ENCODE data around the gene AFG3L2. TPM values are rescaled to one million over a fixed set of nuclear protein-coding genes. Genes with fewer than 3 reads are reported as not detected.

AFG3L2 gene
- total and polyA plus RNA-seq, 2 of the 13 experiments (the other 11 are each of a cell fraction or from before 2014, with no cell fraction given): 28.6 to 86.9 TPM

- TF ChIP-seq ZNF275 (CRISPR knock-in tag; IDR thresholded peaks at IDR 0.05; ENCODE audit: borderline replicate concordance) (no peak), ZNF382 (CRISPR knock-in tag; IDR thresholded peaks at IDR 0.05; ENCODE audit: borderline replicate concordance) (no peak), AFF4 (CRISPR knock-in tag; IDR thresholded peaks at IDR 0.05) (no peak), AHDC1 (CRISPR knock-in tag; IDR thresholded peaks at IDR 0.05; ENCODE audit: borderline replicate concordance) (0 out of 2 replicates have a peak, but pooled peaks have one; percentile 33), RERE (CRISPR knock-in tag; IDR thresholded peaks at IDR 0.05; ENCODE audit: low read depth) (no peak), CSRNP1 (CRISPR knock-in tag; IDR thresholded peaks at IDR 0.05) (no peak)
Observed at GRCh38 chr18:12377556-12378197, 650 bp upstream of the AFG3L2 start (continued).

All from HepG2 (cell line).